Subcutaneous abdominal adipose tissue (tissue), 5 donors: ENCODE measurements around the gene SAXO1.

Source experiments
- H3K27ac ChIP-seq: one replicate; pipeline ENCODE4 v1.7.0; 2013; ENCODE audit warnings: low read depth, mild to moderate bottlenecking, inconsistent platforms, low read length, moderate library complexity
- H3K27me3 ChIP-seq, 5 donors: one replicate each; pipeline ENCODE4 v1.7.0; 2013; ENCODE audit warnings: low read length in 5 of 5, inconsistent platforms in 1 of 5; ENCODE audit not compliant: control insufficient read depth in 5 of 5, insufficient read depth in 4 of 5
- H3K36me3 ChIP-seq, 5 donors: one replicate each; pipeline ENCODE4 v1.7.0; 2013; ENCODE audit warnings: low read length in 5 of 5; ENCODE audit not compliant: control insufficient read depth in 5 of 5, insufficient read depth in 5 of 5
- H3K4me1 ChIP-seq, 5 donors: one replicate each; pipeline ENCODE4 v1.7.0; 2013; ENCODE audit warnings: low read length in 5 of 5, mild to moderate bottlenecking in 3 of 5, moderate library complexity in 1 of 5; ENCODE audit not compliant: control insufficient read depth in 5 of 5, insufficient read depth in 5 of 5
- H3K4me3 ChIP-seq, 5 donors: one replicate each; pipeline ENCODE4 v1.7.0; 2013; ENCODE audit warnings: low read length in 5 of 5, low read depth in 1 of 5
- H3K9ac ChIP-seq, 5 donors: one replicate each; pipeline ENCODE4 v1.7.0; 2013; ENCODE audit warnings: low read length in 5 of 5, mild to moderate bottlenecking in 4 of 5, moderate library complexity in 3 of 5
- H3K9me3 ChIP-seq, 5 donors: one replicate each; pipeline ENCODE4 v1.7.0; 2013; ENCODE audit warnings: low read length in 5 of 5; ENCODE audit not compliant: control insufficient read depth in 5 of 5
- donor health status: healthy.
- donor health status: healthy.
- donor health status: healthy.
- donor health status: healthy.
- donor health status: healthy.

SAXO1 gene

DNA sequence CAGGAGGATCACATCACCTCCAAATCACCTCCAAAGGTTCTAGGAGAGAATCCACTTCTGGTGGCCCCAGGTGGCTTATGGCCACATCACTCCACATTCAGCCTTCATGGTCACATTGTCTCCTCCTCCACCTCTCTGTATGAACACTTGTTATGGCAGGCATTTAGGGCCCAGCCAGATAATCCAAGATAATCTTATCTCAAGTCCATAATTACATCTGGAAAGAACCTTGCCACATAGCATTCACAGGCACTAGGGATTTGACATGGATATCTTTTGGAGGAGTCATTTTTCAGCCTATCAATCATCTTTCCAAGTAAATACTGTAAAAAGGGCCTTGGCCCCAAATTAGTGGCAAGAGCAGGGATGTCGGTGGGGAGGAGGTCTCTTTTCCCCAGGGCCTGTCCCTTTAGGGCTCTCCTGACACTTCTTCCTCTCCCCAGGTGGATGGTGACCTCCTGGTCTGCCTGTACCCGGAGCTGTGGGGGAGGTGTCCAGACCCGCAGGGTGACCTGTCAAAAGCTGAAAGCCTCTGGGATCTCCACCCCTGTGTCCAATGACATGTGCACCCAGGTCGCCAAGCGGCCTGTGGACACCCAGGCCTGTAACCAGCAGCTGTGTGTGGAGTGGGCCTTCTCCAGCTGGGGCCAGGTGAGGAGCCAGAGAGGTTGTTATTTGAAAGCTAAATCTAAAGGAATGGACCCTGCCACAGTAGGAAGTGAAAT is 140.9 kb downstream of the SAXO1 start:
- H3K4me1 ChIP-seq = peaks cover 0 to 5% (median 3%) of the 10 kb centered on the region in 5 donors
- H3K27ac ChIP-seq = no peak overlapping the region
- H3K9me3 ChIP-seq = peaks cover 3 to 27% (median 20%) of the 10 kb centered on the region in 5 donors
- H3K27me3 ChIP-seq = no peaks in the 10 kb centered on the region
- peaks cover 0 to 3% (median 0%) of the 10 kb centered on the region in 5 donors for H3K36me3 ChIP-seq
- H3K4me3 ChIP-seq = no peak overlapping the region
- no peak overlapping the region for H3K9ac ChIP-seq

- peaks cover 0 to 9% (median 6%) of the 10 kb centered on the region in 5 donors for H3K9me3 ChIP-seq
- no peak overlapping the region for H3K27ac ChIP-seq
- no peak overlapping the region for H3K4me3 ChIP-seq
- peaks cover 0 to 5% (median 3%) of the 10 kb centered on the region in 5 donors for H3K4me1 ChIP-seq
- no peak overlapping the region for H3K9ac ChIP-seq
- no peaks in the 10 kb centered on the region for H3K27me3 ChIP-seq
- H3K36me3 ChIP-seq = peaks cover 0 to 3% (median 0%) of the 10 kb centered on the region in 5 donors
Observed at GRCh38 chr9:18890372-18890771, 142.6 kb downstream of the SAXO1 start.

DNA sequence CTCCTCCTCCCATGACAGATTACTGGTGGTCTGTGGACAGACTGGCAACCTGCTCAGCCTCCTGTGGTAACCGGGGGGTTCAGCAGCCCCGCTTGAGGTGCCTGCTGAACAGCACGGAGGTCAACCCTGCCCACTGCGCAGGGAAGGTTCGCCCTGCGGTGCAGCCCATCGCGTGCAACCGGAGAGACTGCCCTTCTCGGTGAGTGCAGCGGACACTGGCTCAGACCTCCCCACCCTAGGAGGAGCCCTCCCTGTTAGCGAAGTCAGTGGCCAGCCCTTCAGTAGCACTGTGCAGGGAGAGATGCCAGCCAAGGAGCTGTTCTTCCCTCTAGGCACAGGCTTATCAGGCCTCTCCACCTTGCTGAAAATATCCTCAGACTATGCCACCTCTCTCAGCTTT is 143.5 kb downstream of the SAXO1 start:
- H3K9ac ChIP-seq = no peak overlapping the region
- no peaks in the 10 kb centered on the region for H3K27me3 ChIP-seq
- H3K4me1 ChIP-seq = peaks cover 0 to 5% (median 3%) of the 10 kb centered on the region in 5 donors

DNA sequence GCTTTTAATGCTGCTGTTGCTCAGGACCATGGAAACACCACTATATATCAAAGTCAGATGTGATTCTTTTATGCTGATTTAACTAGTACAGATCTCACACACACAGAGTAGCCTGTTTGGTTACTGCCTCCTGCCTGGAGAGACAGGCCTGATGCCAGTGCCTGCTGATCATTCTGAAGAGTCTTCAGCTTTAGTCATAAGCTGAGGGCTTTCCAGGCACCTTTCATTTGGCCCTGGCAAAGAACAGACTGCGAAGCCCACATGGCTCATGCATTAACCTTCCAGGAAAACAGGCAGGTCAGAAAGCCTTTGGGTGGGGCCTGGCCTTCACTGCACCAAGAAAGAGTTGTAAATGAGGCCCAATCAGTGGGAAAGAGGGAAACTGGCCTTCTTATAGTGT is 144.7 kb downstream of the SAXO1 start:
- no peak overlapping the region for H3K27ac ChIP-seq
- no peak overlapping the region for H3K4me3 ChIP-seq
- H3K36me3 ChIP-seq = peaks cover 0 to 3% (median 0%) of the 10 kb centered on the region in 5 donors
- H3K27me3 ChIP-seq = no peaks in the 10 kb centered on the region
- H3K4me1 ChIP-seq = peaks cover 0 to 5% (median 3%) of the 10 kb centered on the region in 5 donors
- H3K9me3 ChIP-seq = no peaks in the 10 kb centered on the region
- no peak overlapping the region for H3K9ac ChIP-seq

More for the DNA sequence above, 143.5 kb downstream of the SAXO1 start:
- H3K36me3 ChIP-seq = peaks cover 0 to 3% (median 0%) of the 10 kb centered on the region in 5 donors
- peaks cover 0 to under 1% (median 0%) of the 10 kb centered on the region in 5 donors for H3K9me3 ChIP-seq
- no peak overlapping the region for H3K27ac ChIP-seq
- no peak overlapping the region for H3K4me3 ChIP-seq

GRCh38 chr9:18887546-18887945 is 145.5 kb downstream of the SAXO1 start:
- no peak overlapping the region for H3K27ac ChIP-seq
- no peak overlapping the region for H3K4me3 ChIP-seq
- no peaks in the 10 kb centered on the region for H3K36me3 ChIP-seq
- no peak overlapping the region for H3K9ac ChIP-seq
- H3K9me3 ChIP-seq = peaks cover 0 to 4% (median 0%) of the 10 kb centered on the region in 5 donors
- H3K4me1 ChIP-seq = peaks cover 0 to 5% (median 3%) of the 10 kb centered on the region in 5 donors
- H3K27me3 ChIP-seq = no peaks in the 10 kb centered on the region

DNA sequence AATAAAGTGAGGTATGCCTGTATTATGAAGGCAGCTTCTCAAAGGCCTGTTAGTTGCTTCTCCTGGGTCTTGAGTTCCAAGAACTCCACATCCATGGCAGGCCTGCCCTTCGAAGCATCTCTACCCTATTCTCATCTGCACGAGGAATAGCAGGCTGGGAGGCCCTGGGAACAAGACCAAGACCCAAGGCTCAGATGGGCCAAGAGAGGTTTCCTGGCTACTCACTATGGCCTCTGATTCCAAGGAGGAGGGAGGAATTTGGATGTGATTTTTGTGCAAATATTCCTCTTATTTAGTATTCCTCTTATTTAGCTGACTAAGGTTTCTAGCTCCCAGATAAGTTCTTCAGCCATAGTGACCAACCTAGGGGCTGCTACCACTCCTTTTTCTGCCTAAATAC is 151.3 kb downstream of the SAXO1 start:
- H3K9me3 ChIP-seq = peaks cover 0 to 4% (median 0%) of the 10 kb centered on the region in 5 donors
- peaks cover 0 to 5% (median 0%) of the 10 kb centered on the region in 5 donors for H3K4me1 ChIP-seq
- no peak overlapping the region for H3K27ac ChIP-seq
- H3K9ac ChIP-seq = no peak overlapping the region
- no peaks in the 10 kb centered on the region for H3K27me3 ChIP-seq
- H3K36me3 ChIP-seq = no peaks in the 10 kb centered on the region
- no peak overlapping the region for H3K4me3 ChIP-seq

GRCh38 chr9:18877984-18878383 is 155.0 kb downstream of the SAXO1 start:
- peaks cover 0 to 5% (median 0%) of the 10 kb centered on the region in 5 donors for H3K4me1 ChIP-seq
- H3K9ac ChIP-seq = no peak overlapping the region
- H3K9me3 ChIP-seq = peaks cover 0 to 2% (median 0%) of the 10 kb centered on the region in 5 donors
- no peaks in the 10 kb centered on the region for H3K27me3 ChIP-seq
- H3K4me3 ChIP-seq = no peak overlapping the region
- H3K27ac ChIP-seq = no peak overlapping the region
- H3K36me3 ChIP-seq = no peaks in the 10 kb centered on the region
